Naive B cell (primary cell): Measurements from ENCODE around the gene CD200R1L. TPM values are rescaled to one million over a fixed set of nuclear protein-coding genes. Genes with fewer than 3 reads are reported as not detected.

Experiments
- ATAC-seq, 2 donors: fragments of 150-1000 bp; cut with Tn5 transposase; 2 replicates each; pipeline ENCODE4 v1.10.0; 2021; ENCODE audit warnings: low read depth in 2 of 2, mild to moderate bottlenecking in 2 of 2, moderate library complexity in 2 of 2
- DNase-seq: peaks from one replicate; pipeline ENCODE4 v3.0.0; 2022
- H3K27ac Mint-ChIP-seq, 6 donors: one replicate each; pipeline ENCODE4 v1.8.0; 2020 to 2022; ENCODE audit warnings: mild to moderate bottlenecking in 6 of 6, mixed read lengths in 6 of 6, moderate library complexity in 5 of 6, inconsistent platforms in 2 of 6
- H3K27me3 Mint-ChIP-seq, 3 donors: one replicate each; pipeline ENCODE4 v1.8.0; 2021 to 2022; ENCODE audit warnings: mixed read lengths in 3 of 3, mild to moderate bottlenecking in 1 of 3
- H3K36me3 Mint-ChIP-seq, 2 donors: one replicate each; pipeline ENCODE4 v1.8.0; 2020 to 2022; ENCODE audit warnings: mixed read lengths in 2 of 2, inconsistent platforms in 1 of 2, mild to moderate bottlenecking in 1 of 2
- H3K4me1 Mint-ChIP-seq, 3 donors: one replicate each; pipeline ENCODE4 v1.8.0; 2020 to 2022; ENCODE audit warnings: mixed read lengths in 3 of 3, inconsistent platforms in 1 of 3, mild to moderate bottlenecking in 1 of 3, moderate library complexity in 1 of 3
- H3K4me3 Mint-ChIP-seq, 8 donors: one replicate each; pipeline ENCODE4 v1.8.0; 2020 to 2022; ENCODE audit warnings: mild to moderate bottlenecking in 8 of 8, mixed read lengths in 8 of 8, moderate library complexity in 8 of 8, inconsistent platforms in 2 of 8
- H3K9me3 Mint-ChIP-seq, 7 donors: one replicate each; pipeline ENCODE4 v1.8.0; 2020 to 2022; ENCODE audit warnings: mixed read lengths in 7 of 7, mild to moderate bottlenecking in 5 of 7, inconsistent platforms in 2 of 7, moderate library complexity in 1 of 7
- polyA plus RNA-seq, 6 donors: library from polyadenylated mRNA; unstranded; fragments of 300-500 nt; fragmentation: Illumina TruSeq; gene quantifications; one replicate each; pipeline ENCODE4 v1.2.3, GENCODE V29; 2021; ENCODE audit warnings: low read depth in 6 of 6

Gene CD200R1L
- polyA plus RNA-seq, 6 donors from 2014 or later, result not detected

DNA sequence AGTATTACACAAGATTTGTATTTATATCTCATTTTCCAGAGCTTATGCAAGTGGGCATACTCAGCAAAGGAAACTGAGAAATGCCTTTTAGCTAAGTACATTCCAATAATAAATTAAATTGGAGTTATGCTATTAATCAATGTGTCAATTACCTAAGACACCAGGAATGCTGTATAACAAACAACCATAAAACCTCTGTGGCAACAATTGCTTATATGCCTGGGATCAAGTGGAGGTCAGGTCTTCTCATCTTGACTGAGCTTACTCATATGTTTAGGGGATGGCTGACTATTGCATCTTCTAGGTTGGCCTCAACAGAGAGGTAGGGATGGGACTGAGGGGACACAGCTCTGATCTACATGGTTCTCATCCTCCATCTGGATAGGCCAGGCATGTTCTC, 30.7 kb downstream of the CD200R1L start:
- Mint-ChIP-seq H3K4me1 (peaks cover 29 to 47% (median 38%) of the 10 kb centered on the region in 3 donors), H3K36me3 (no peaks in the 10 kb centered on the region), H3K4me3 (no peak overlapping the region), H3K9me3 (peaks cover 4 to 37% (median 11%) of the 10 kb centered on the region in 7 donors), H3K27ac (no peak overlapping the region), H3K27me3 (no peaks in the 10 kb centered on the region)
- no peak for ATAC-seq
- DNase-seq, result no peak

DNA sequence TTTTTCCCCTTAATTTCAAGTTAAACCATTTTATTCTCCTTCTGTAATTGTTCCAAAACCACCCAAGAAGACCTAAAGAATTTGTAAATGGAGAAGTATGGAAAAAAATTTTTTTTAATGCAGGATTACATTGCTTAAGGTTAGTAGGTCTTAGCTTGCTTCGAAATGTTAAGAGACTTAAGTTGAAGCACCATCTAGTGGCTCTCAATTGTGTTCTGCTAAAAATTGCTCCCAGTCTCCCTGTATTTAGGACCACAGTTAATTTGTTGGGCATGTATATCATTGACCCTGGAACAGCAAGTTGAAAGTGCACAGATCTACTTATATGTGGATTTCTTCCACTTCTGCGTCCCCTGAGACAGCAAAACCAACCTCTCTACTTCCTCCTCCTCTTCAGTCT, 32.4 kb downstream of the CD200R1L start:
- H3K36me3 Mint-ChIP-seq, result no peaks in the 10 kb centered on the region
- DNase-seq (peak; percentile 6), ATAC-seq (peak; percentile 8 to 25)
- peaks cover 4 to 34% (median 11%) of the 10 kb centered on the region in 7 donors for H3K9me3 Mint-ChIP-seq
- peak overlapping the region in 7 of 8 donors; percentile 44 to 76 (median 72) for H3K4me3 Mint-ChIP-seq
- H3K27ac Mint-ChIP-seq, result peak overlapping the region in 5 of 6 donors; percentile 2 to 73 (median 51)
- peaks cover 28 to 45% (median 37%) of the 10 kb centered on the region in 3 donors for H3K4me1 Mint-ChIP-seq
- H3K27me3 Mint-ChIP-seq, result no peaks in the 10 kb centered on the region

DNA sequence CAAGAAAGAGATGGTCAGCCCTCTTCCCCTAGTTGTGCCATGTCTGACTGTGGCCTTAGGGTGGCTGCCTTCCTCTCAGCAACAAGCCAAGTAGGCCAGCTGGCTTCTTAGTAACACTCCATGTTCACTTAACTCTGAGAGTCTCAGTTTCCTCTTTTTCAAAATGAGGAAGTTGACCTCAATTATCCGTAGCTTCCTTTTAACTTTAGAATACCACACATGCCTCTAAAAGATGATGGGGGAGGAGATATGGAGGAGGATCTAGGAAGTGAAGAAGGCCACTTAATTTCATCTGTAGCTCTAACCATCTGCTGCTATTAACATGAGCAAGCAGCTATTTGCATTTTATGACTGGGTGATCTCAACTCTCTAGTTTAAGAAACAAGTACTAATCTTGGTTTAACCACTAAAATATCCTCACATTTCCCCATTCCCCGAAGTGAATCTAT, 32.9 kb downstream of the CD200R1L start:
- peaks cover 28 to 45% (median 37%) of the 10 kb centered on the region in 3 donors for H3K4me1 Mint-ChIP-seq
- H3K27ac Mint-ChIP-seq, result peak overlapping the region; percentile 2 to 73 (median 40)
- no peaks in the 10 kb centered on the region for H3K36me3 Mint-ChIP-seq
- H3K9me3 Mint-ChIP-seq, result peaks cover 4 to 29% (median 8%) of the 10 kb centered on the region in 7 donors
- DNase-seq, result peak; percentile 73
- no peaks in the 10 kb centered on the region for H3K27me3 Mint-ChIP-seq
- H3K4me3 Mint-ChIP-seq, result peak overlapping the region in 7 of 8 donors; percentile 44 to 75 (median 64)
- ATAC-seq, result peak; percentile 90 to 91

DNA sequence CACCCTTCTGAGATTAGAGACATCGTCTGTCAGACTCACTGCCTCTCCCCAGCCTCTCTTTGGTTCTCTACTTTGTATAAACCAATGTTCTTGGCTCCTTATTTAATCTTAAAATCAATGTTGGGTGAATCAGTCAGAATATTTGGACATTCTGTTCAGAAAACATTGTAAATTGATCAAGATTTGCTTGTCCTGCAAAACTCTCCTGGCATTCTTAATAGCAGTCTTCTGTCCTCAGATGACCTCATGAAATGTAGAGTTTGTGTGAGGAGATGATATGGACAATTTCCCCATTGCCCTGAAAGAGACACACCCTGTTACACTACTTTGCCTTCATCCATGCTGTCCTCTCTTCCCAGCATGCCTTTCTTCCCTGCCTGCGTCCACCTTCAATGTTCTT, 33.6 kb downstream of the CD200R1L start:
- no peak for ATAC-seq
- peak overlapping the region in 3 of 6 donors; percentile 28 to 73 (median 29) for H3K27ac Mint-ChIP-seq
- H3K4me3 Mint-ChIP-seq, result peak overlapping the region in 5 of 8 donors; percentile 2 to 75 (median 72)

DNA sequence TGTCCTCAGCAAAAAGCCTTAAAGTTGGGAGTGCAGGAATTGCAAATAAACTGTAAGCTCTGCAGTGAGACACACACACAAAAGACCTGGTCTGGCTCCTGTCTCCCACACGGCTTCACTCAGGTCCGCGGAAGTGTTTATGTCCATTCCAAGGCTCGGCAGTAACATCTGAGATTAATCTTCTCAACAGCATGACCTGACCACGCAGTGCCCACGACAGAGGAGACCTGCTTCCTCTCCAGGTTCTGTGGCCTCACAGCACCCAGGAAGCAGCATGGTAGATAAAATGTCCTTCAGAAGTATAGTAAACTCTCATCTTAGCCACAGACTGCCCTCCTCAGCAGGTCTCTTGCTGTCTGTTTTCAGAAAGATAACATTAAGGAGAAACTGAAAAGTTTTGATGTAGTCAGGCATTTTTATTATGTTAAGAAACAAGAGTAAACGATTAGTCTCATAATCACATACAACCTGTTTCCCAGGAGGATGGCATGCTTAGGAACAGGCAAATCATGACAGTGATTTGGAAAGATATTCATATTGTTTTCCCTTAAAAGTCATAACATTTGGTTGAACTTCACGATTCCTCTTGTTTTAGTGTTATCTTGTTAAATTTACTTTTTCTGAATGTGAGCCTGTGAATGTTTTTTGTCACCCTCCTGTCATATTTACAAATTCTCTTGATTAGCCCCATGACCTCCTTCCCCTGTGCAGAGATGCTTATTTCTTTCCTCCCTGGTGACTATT, 34.6 kb downstream of the CD200R1L start:
- Mint-ChIP-seq H3K27ac (peak overlapping the region in 4 of 6 donors; percentile 38 to 73 (median 47)), H3K27me3 (no peaks in the 10 kb centered on the region), H3K36me3 (no peaks in the 10 kb centered on the region), H3K9me3 (peaks cover 0 to 12% (median 8%) of the 10 kb centered on the region in 7 donors), H3K4me1 (peaks cover 28 to 45% (median 30%) of the 10 kb centered on the region in 3 donors), H3K4me3 (peak overlapping the region in 1 of 8 donors; percentile 51)
- ATAC-seq (no peak), DNase-seq (no peak)

More for the DNA sequence above, 33.6 kb downstream of the CD200R1L start:
- H3K9me3 Mint-ChIP-seq, result peaks cover 4 to 21% (median 8%) of the 10 kb centered on the region in 7 donors
- H3K36me3 Mint-ChIP-seq, result no peaks in the 10 kb centered on the region
- no peaks in the 10 kb centered on the region for H3K27me3 Mint-ChIP-seq
- H3K4me1 Mint-ChIP-seq, result peaks cover 28 to 45% (median 37%) of the 10 kb centered on the region in 3 donors
- no peak for DNase-seq

DNA sequence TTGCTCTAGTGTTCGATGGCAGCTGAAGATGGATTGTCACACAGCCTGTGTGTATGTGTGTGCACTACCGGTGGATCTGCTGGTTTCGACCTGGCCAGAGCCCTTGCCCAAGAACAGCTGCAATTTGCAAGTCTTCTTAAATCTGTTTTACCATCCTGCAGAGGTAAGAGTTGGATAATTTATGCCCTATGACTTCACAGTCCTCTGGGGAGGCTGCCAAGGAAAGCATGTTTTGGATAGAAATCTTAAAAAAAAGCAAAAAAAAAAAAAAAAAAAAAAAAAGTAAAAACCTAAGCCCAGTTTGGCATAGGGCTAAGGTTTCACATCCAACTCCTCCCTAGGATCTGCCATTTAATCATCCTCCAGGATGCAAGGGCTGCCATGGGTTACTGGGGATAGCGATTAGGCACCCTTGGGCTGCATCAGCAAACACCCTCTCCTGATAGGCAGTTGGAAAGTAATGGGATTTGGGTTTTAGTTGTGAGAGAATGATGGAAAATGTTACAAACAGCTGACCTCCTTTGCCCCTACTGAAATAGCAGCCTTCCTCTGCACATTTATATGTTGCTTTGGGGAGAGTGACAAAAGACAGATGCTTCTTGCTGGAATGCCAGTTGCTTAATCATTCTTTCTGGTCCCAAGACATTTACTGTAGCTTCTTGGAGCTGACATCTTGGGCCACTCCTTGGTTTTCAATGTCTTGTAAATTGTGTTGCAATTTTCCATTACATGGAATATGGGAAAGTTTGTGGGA, 35.4 kb downstream of the CD200R1L start:
- Mint-ChIP-seq H3K4me1 (peaks cover 28 to 44% (median 30%) of the 10 kb centered on the region in 3 donors), H3K27me3 (no peaks in the 10 kb centered on the region), H3K27ac (no peak overlapping the region), H3K4me3 (no peak overlapping the region), H3K36me3 (no peaks in the 10 kb centered on the region), H3K9me3 (peaks cover 0 to 9% (median 7%) of the 10 kb centered on the region in 7 donors)
- ATAC-seq (no peak), DNase-seq (no peak)

DNA sequence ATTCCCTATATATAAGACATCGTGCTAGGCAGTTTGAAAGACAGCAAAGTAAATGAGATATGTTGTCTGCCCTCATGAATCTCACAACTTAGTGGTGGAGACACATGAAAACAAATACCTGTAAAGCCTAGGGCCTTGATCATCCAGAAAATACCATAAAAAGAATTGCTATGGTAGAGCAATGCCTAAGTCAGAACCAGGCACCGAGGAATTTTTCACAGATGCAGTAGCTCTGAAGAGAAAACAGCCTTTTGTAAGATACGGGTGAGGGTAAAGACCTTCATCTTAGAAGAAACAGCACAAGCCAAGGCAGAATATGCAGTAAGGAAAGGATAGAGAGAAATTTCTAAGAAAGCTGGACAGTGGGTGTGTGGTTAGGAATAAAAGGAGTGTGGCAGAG, 36.1 kb downstream of the CD200R1L start:
- Mint-ChIP-seq H3K4me1 (peaks cover 28 to 41% (median 30%) of the 10 kb centered on the region in 3 donors), H3K4me3 (no peak overlapping the region), H3K36me3 (no peaks in the 10 kb centered on the region), H3K9me3 (peaks cover 0 to 9% (median 4%) of the 10 kb centered on the region in 7 donors), H3K27ac (no peak overlapping the region), H3K27me3 (no peaks in the 10 kb centered on the region)
- ATAC-seq (no peak), DNase-seq (no peak)

DNA sequence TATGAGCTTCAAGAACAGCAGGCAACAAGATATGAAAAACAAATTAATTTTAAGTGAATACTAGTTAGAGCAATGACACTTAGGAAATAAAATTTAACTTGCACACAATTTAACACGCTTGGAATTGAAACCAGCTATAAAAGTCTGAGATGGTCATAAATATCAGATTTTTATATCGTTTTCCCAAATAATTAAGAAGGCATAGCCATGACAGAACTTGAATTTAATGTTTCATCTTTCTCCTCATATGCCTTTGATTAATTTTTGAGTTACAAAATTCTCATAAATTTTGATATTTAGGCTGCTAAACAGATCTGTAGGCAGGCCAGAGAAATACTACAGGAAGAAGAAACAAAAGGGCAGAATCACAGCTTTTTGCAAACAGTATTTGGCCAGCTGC, 38.5 kb downstream of the CD200R1L start:
- DNase-seq (no peak), ATAC-seq (no peak)
- H3K4me3 Mint-ChIP-seq, result no peak overlapping the region
- H3K27ac Mint-ChIP-seq, result no peak overlapping the region
- H3K9me3 Mint-ChIP-seq, result peaks cover 0 to under 1% (median 0%) of the 10 kb centered on the region in 7 donors
- no peaks in the 10 kb centered on the region for H3K36me3 Mint-ChIP-seq
- H3K27me3 Mint-ChIP-seq, result no peaks in the 10 kb centered on the region
- H3K4me1 Mint-ChIP-seq, result peaks cover 17 to 25% (median 21%) of the 10 kb centered on the region in 3 donors

DNA sequence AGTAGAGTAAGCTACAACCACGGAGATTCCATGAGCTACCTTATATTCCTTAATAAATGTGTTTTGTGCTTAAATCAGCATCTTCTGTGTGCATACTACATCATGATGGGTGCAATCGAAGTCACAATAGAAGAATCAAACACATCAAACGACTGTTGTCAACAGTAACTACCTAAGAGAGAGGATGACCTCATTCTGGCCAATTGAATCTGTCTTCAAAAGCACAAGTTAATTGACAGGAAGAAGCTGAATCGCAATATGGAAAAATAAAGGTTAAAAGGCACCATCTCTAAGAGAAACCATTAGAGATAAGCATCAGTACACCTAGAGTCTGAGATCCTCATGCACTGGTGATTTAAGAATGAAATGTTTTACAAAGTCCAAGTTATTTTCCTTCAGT, 39.0 kb downstream of the CD200R1L start:
- ATAC-seq (no peak), DNase-seq (no peak)
- Mint-ChIP-seq H3K27me3 (no peaks in the 10 kb centered on the region), H3K27ac (no peak overlapping the region), H3K4me3 (no peak overlapping the region), H3K4me1 (peaks cover 16 to 20% (median 16%) of the 10 kb centered on the region in 3 donors), H3K9me3 (no peaks in the 10 kb centered on the region), H3K36me3 (no peaks in the 10 kb centered on the region)

DNA sequence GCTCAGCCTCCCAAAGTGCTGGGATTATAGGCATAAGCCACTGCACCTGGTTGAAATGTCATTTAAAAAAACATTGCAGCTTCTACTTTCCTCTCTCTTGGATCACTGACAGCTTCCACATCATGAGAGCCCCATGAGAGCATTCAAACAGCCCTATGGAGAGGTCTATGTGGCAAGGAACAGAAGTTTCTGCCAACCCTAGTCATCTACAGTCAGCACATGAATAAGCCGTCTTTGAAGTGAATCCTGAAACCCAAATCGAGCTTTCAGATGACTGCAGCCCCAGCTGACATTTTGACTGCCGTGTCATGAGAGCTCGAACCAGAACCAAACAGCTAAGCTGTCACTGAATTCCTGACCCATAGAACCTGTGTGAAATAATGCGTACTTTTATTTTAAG, 39.8 kb downstream of the CD200R1L start:
- Mint-ChIP-seq H3K27me3 (no peaks in the 10 kb centered on the region), H3K36me3 (no peaks in the 10 kb centered on the region), H3K4me3 (no peak overlapping the region), H3K9me3 (no peaks in the 10 kb centered on the region), H3K27ac (no peak overlapping the region), H3K4me1 (peaks cover 9 to 15% (median 12%) of the 10 kb centered on the region in 3 donors)
- no peak for ATAC-seq
- no peak for DNase-seq

DNA sequence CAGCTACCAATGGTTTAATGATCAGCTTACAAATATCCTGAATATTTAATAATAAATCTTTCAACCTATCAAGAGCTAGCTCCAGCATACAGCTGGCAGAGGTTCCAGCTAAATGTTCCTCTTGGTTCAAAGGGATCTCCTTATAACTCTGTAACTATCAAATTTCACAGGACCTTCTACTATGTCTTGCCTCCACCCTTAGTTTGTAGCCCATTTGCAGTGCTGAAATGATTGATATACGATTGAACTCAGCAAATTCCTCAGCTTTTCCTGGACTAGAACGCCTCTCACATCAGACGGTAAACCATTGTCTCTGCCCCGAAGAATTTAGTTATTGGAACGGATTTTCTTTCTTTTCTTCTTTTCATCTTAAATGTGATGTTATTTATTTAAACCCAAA, 41.5 kb downstream of the CD200R1L start:
- Mint-ChIP-seq H3K27me3 (no peaks in the 10 kb centered on the region), H3K9me3 (no peaks in the 10 kb centered on the region), H3K27ac (no peak overlapping the region), H3K4me3 (no peak overlapping the region), H3K4me1 (peaks cover 8 to 15% (median 8%) of the 10 kb centered on the region in 3 donors), H3K36me3 (no peaks in the 10 kb centered on the region)
- DNase-seq, result no peak
- ATAC-seq, result no peak

DNA sequence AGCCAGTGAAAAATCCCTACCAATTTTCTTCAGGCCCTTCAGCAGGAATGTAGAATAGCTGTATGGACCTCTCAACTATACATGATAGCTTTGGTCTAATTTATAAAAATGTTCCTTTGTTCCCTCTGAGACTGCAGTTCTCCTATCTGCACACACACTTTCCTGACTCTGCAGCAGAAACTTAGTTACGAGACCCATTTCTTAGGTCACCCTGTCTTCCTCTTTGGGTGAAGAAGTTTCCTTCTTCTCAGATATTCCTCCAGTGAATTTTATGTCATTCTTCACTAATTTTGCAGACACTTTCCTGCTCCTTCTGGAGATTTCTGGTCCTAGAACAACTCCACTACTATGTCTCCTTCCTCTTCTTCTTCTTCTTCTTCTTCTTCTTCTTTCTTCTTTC, 42.6 kb downstream of the CD200R1L start:
- H3K4me1 Mint-ChIP-seq, result peaks cover 8 to 15% (median 8%) of the 10 kb centered on the region in 3 donors
- no peaks in the 10 kb centered on the region for H3K9me3 Mint-ChIP-seq
- no peaks in the 10 kb centered on the region for H3K36me3 Mint-ChIP-seq
- peak overlapping the region in 1 of 8 donors; percentile 44 for H3K4me3 Mint-ChIP-seq
- H3K27me3 Mint-ChIP-seq, result no peaks in the 10 kb centered on the region
- no peak overlapping the region for H3K27ac Mint-ChIP-seq
- ATAC-seq, result no peak
- DNase-seq, result no peak

DNA sequence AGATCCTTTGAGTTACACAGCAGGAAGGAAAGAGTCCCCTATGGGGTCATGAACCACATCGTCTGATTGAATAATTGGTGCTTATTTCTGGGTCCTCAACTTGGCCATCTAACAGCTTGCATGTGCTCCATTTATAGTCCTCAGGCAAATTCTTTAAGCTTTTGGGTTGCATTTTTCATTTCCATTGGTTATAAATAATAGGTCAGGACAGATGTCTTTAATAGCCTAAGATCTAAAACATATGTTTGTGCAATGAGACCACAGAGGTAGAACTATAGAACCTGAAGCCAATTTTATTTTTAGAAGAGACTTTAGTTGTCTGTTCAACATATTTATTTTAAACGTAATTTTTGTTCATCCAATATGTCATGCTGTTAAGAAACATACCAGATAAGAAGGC, 43.2 kb downstream of the CD200R1L start:
- H3K27ac Mint-ChIP-seq, result no peak overlapping the region
- peaks cover 10 to 15% (median 11%) of the 10 kb centered on the region in 3 donors for H3K4me1 Mint-ChIP-seq
- H3K36me3 Mint-ChIP-seq, result no peaks in the 10 kb centered on the region
- H3K27me3 Mint-ChIP-seq, result no peaks in the 10 kb centered on the region
- H3K9me3 Mint-ChIP-seq, result no peaks in the 10 kb centered on the region
- ATAC-seq (no peak), DNase-seq (no peak)
- no peak overlapping the region for H3K4me3 Mint-ChIP-seq
